HCT116 (cell line): Measurements from ENCODE around the gene AEBP1. TPM values are rescaled to one million over a fixed set of nuclear protein-coding genes. Genes with fewer than 3 reads are reported as not detected.

Experiments
- ATAC-seq: fragments of 200-7000 bp; cut with Tn5 transposase; 2 replicates; pipeline ENCODE4 v1.9.1; 2020; ENCODE audit warnings: mild to moderate bottlenecking, moderate library complexity
- BruUV-seq: library from RNA; stranded (reverse); fragments of 400-500 nt; replicated peaks from 2 replicates; lab custom pipeline; 2021; lab: Mats Ljungman, UMichigan
- CTCF ChIA-PET: fragments of 300-600 bp; sonication (Branson Sonifier 250); formaldehyde crosslinking; loops from one replicate; lab custom pipeline; 2021; ENCODE audit warnings: antibody characterized with exemption; lab: Charles Lee
- POLR2A ChIA-PET: fragments of 300-600, 350-600 bp; sonication (Branson Sonifier 250); formaldehyde crosslinking; loops from one replicate; lab custom pipeline; 2021; ENCODE audit warnings: antibody characterized with exemption; lab: Charles Lee
- RAD21 ChIA-PET, 2 experiments: fragments of 300-600 bp; sonication (Branson Sonifier 250); formaldehyde crosslinking; loops; one replicate each; lab custom pipeline; 2023; ENCODE audit warnings: low total read pairs in 2 of 2; ENCODE audit not compliant: uncharacterized antibody in 2 of 2, unreplicated experiment in 2 of 2, low non-redundant PET in 1 of 2; lab: Charles Lee
- DNase-seq: peaks from one replicate; pipeline ENCODE4 v3.0.0-alpha.2; 2010; ENCODE audit warnings: low read depth, low spot score
- H2AFZ ChIP-seq: fragments of 200-600 bp; shearing (Covaris generic), sonication (generic); 2 replicates; pipeline ENCODE4 v1.6.1; 2017; ENCODE audit warnings: low read depth, mixed run types, mixed read lengths, antibody characterized with exemption, low read length; ENCODE audit not compliant: poor library complexity, severe bottlenecking
- H3K27ac ChIP-seq: 2 replicates; pipeline ENCODE4 v1.5.1; 2012; ENCODE audit warnings: low read depth, low read length
- H3K27me3 ChIP-seq: fragments of 200-600 bp; sonication (generic); 2 replicates; pipeline ENCODE4 v1.6.1; 2016; ENCODE audit warnings: mixed run types, low read length, mixed read lengths; ENCODE audit not compliant: insufficient read depth
- H3K36me3 ChIP-seq, 2 experiments: fragments of 200-500 bp in 1 of 2; fragments of 200-600 bp in 1 of 2; sonication (Bioruptor generic) in 1 of 2; sonication (generic) in 1 of 2; 2 replicates each; pipeline versions ENCODE4 v1.5.1 to v1.6.1; 2014 to 2016; ENCODE audit warnings: low read length in 2 of 2, inconsistent platforms in 1 of 2, mixed read lengths in 1 of 2, mixed run types in 1 of 2; ENCODE audit not compliant: insufficient read depth in 2 of 2, control insufficient read depth in 1 of 2
- H3K4me1 ChIP-seq, 2 experiments: fragments of 200-600 bp in 1 of 2; sonication (generic) in 1 of 2; 2 replicates each; pipeline versions ENCODE4 v1.5.1 to v1.6.1; 2012 to 2017; ENCODE audit warnings: low read length in 2 of 2, inconsistent platforms in 1 of 2, mild to moderate bottlenecking in 1 of 2, mixed read lengths in 1 of 2, mixed run types in 1 of 2, moderate library complexity in 1 of 2; ENCODE audit not compliant: insufficient read depth in 2 of 2, control insufficient read depth in 1 of 2
- H3K4me2 ChIP-seq: fragments of 200-600 bp; sonication (generic); 2 replicates; pipeline ENCODE4 v1.6.1; 2017; ENCODE audit warnings: mixed run types, low read length, mixed read lengths
- H3K4me3 ChIP-seq, 2 experiments: fragments of 200-600 bp in 1 of 2; sonication (generic) in 1 of 2; replicated peaks in 1 of 2; 2 replicates each; pipeline ENCODE4 v1.5.1; 2011 to 2016; ENCODE audit warnings: low read length in 2 of 2, control low read depth in 1 of 2, low read depth in 1 of 2, mild to moderate bottlenecking in 1 of 2, mixed read lengths in 1 of 2, mixed run types in 1 of 2
- H3K79me2 ChIP-seq: fragments of 200-600 bp; sonication (generic); 2 replicates; pipeline ENCODE4 v1.6.1; 2017; ENCODE audit warnings: mild to moderate bottlenecking, mixed run types, low read length, moderate library complexity, mixed read lengths; ENCODE audit not compliant: insufficient read depth
- H3K9ac ChIP-seq: fragments of 200-600 bp; sonication (generic); 2 replicates; pipeline ENCODE4 v1.6.1; 2016; ENCODE audit warnings: low read length, mixed read lengths
- H3K9me2 ChIP-seq: fragments of 200-600 bp; sonication (generic), shearing (Covaris generic); 2 replicates; pipeline ENCODE4 v1.6.1; 2017; ENCODE audit warnings: mixed run types, mild to moderate bottlenecking, moderate library complexity; ENCODE audit not compliant: insufficient read depth
- H3K9me3 ChIP-seq, 2 experiments: fragments of 200-500 bp in 1 of 2; fragments of 200-600 bp in 1 of 2; sonication (Bioruptor generic) in 1 of 2; sonication (generic) in 1 of 2; 2 replicates each; pipeline ENCODE4 v1.6.1; 2014 to 2017; ENCODE audit warnings: low read length in 2 of 2, mixed read lengths in 2 of 2, inconsistent platforms in 1 of 2, low read depth in 1 of 2, mild to moderate bottlenecking in 1 of 2, mixed run types in 1 of 2, moderate library complexity in 1 of 2; ENCODE audit not compliant: control insufficient read depth in 1 of 2, insufficient read depth in 1 of 2
- H4K20me1 ChIP-seq: fragments of 200-600 bp; sonication (generic), shearing (Covaris generic); 2 replicates; pipeline ENCODE4 v1.6.1; 2017; ENCODE audit warnings: mixed run types, mild to moderate bottlenecking, moderate library complexity; ENCODE audit not compliant: insufficient read depth
- CBX3 ChIP-seq: IDR thresholded peaks from 2 replicates; pipeline ENCODE4 v1.6.1; 2012; ENCODE audit warnings: low read depth
- CEBPB ChIP-seq: IDR thresholded peaks from 2 replicates; pipeline ENCODE4 v1.6.1; 2012; ENCODE audit warnings: low read depth
- EGR1 ChIP-seq: IDR thresholded peaks from 2 replicates; pipeline ENCODE4 v1.6.1; 2012; ENCODE audit warnings: low read depth
- EZH2 ChIP-seq: fragments of 200-600 bp; sonication (generic); IDR thresholded peaks from 2 replicates; pipeline ENCODE4 v1.6.1; 2017; ENCODE audit warnings: antibody characterized with exemption, mixed run types
- JUND ChIP-seq: IDR thresholded peaks from 2 replicates; pipeline ENCODE4 v1.6.1; 2012
- POLR2AphosphoS5 ChIP-seq: IDR thresholded peaks from 2 replicates; pipeline ENCODE4 v1.6.1; 2011; ENCODE audit warnings: mild to moderate bottlenecking, low read depth, low read length, moderate library complexity
- SIN3A ChIP-seq: IDR thresholded peaks from 2 replicates; pipeline ENCODE4 v1.6.1; 2012; ENCODE audit warnings: low read depth
- SP1 ChIP-seq: IDR thresholded peaks from 2 replicates; pipeline ENCODE4 v1.6.1; 2012; ENCODE audit warnings: low read depth
- TCF7L2 ChIP-seq: IDR thresholded peaks from 2 replicates; pipeline ENCODE4 v1.7.0; 2011; ENCODE audit warnings: borderline replicate concordance, inconsistent platforms; ENCODE audit not compliant: insufficient read depth, insufficient read length; ENCODE audit errors: extremely low read depth
- ZFX ChIP-seq: fragments of 450-650 bp; IDR thresholded peaks from 2 replicates; pipeline ENCODE4 v1.6.1; 2017
- intact Hi-C: fragments of 100-400 bp; cut with micrococcal nuclease; formaldehyde crosslinking; loops from 2 replicates; pipeline ENCODE4 v1.10.0; 2022
- total RNA-seq: library from RNA; stranded (reverse); gene quantifications from one replicate; pipeline ENCODE4 v1.2.1, GENCODE V29; 2021; ENCODE audit not compliant: unreplicated experiment
- TF ChIP-seq, protein P1 (sequence below): IDR thresholded peaks from 2 replicates; pipeline ENCODE4 v1.6.1; 2011; ENCODE audit warnings: mild to moderate bottlenecking, low read length, moderate library complexity; ENCODE audit not compliant: insufficient replicate concordance; ENCODE audit errors: extremely low read depth
- TF ChIP-seq, protein P2 (sequence below), 3 experiments: fragments of 200-600 bp in 1 of 3; sonication (generic) in 1 of 3; IDR thresholded peaks in 2 of 3; conservative IDR thresholded peaks in 1 of 3; 2 replicates each; pipeline ENCODE4 v1.5.1; 2012 to 2017; ENCODE audit warnings: low read depth in 2 of 3, low read length in 2 of 3, antibody characterized with exemption in 1 of 3, borderline replicate concordance in 1 of 3, control low read depth in 1 of 3, mild to moderate bottlenecking in 1 of 3, mixed read lengths in 1 of 3, mixed run types in 1 of 3, moderate library complexity in 1 of 3; ENCODE audit not compliant: insufficient read depth in 1 of 3
- TF ChIP-seq, protein P3 (sequence below): IDR thresholded peaks from 2 replicates; pipeline ENCODE4 v1.6.1; 2012; ENCODE audit warnings: low read depth

Gene AEBP1
- total RNA-seq, 1 experiment from 2014 or later, result 0.49 TPM

DNA sequence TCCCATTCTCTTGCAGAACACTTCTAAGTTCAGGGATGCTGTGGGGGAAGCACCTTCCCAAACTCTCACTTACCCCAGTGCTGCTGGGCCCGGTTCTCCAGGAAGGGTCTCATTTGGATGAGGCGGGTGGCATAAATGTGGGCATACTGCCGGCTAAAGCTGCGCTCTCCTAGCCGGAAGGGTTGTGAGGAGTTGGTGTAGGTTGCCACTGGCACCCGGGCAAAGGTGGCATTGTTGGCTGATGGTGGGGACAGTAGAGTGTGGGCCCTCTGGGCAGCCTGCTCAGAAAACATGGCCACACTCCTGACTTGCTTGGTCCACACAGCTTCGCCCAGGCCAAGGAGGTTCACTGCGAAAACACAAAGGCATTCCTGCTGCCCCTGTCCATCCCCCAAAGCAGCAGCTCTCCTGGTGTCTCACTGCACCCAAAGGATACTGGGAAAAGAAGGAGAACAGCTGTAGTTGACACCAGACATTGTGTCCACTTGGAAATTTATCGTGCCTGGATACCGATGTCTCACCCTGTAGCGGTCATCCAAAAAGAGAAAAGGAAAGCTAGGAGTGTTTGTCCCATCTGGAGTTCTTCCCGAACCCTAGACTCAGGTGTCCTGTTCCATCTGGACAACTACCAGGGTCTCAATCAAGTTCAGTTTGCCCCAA, 17.7 kb downstream of the AEBP1 start:
- ChIA-PET CTCF (no interaction called here), POLR2A (no interaction called here), RAD21 (no interaction called here)
- Histone ChIP-seq H4K20me1 (no peaks in the 10 kb centered on the region), H3K4me3 (peak overlapping the region; percentile 69 to 92; a peak in 3 of 4 replicates), H3K79me2 (peaks cover 47% of the 10 kb centered on the region), H2AFZ (no peak overlapping the region), H3K27me3 (no peaks in the 10 kb centered on the region), H3K4me1 (peaks cover 3 to 19% of the 10 kb centered on the region in 2 experiments; a peak in 2 of 4 replicates), H3K9me3 (no peaks in the 10 kb centered on the region), H3K4me2 (peak overlapping the region; percentile 87), H3K9me2 (no peaks in the 10 kb centered on the region), H3K36me3 (peaks cover 20 to 32% of the 10 kb centered on the region in 2 experiments), H3K9ac (peak overlapping the region; percentile 91), H3K27ac (no peak overlapping the region)
- no peak for TF ChIP-seq SIN3A
- no peak for TF ChIP-seq JUND
- no peak for TF ChIP-seq TCF7L2
- TF ChIP-seq, protein P1, sequence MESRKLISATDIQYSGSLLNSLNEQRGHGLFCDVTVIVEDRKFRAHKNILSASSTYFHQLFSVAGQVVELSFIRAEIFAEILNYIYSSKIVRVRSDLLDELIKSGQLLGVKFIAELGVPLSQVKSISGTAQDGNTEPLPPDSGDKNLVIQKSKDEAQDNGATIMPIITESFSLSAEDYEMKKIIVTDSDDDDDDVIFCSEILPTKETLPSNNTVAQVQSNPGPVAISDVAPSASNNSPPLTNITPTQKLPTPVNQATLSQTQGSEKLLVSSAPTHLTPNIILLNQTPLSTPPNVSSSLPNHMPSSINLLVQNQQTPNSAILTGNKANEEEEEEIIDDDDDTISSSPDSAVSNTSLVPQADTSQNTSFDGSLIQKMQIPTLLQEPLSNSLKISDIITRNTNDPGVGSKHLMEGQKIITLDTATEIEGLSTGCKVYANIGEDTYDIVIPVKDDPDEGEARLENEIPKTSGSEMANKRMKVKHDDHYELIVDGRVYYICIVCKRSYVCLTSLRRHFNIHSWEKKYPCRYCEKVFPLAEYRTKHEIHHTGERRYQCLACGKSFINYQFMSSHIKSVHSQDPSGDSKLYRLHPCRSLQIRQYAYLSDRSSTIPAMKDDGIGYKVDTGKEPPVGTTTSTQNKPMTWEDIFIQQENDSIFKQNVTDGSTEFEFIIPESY, result no peak
- TF ChIP-seq ZFX, result no peak
- no peak for TF ChIP-seq CBX3
- TF ChIP-seq CEBPB, result no peak
- TF ChIP-seq EGR1, result no peak
- TF ChIP-seq, protein P2, sequence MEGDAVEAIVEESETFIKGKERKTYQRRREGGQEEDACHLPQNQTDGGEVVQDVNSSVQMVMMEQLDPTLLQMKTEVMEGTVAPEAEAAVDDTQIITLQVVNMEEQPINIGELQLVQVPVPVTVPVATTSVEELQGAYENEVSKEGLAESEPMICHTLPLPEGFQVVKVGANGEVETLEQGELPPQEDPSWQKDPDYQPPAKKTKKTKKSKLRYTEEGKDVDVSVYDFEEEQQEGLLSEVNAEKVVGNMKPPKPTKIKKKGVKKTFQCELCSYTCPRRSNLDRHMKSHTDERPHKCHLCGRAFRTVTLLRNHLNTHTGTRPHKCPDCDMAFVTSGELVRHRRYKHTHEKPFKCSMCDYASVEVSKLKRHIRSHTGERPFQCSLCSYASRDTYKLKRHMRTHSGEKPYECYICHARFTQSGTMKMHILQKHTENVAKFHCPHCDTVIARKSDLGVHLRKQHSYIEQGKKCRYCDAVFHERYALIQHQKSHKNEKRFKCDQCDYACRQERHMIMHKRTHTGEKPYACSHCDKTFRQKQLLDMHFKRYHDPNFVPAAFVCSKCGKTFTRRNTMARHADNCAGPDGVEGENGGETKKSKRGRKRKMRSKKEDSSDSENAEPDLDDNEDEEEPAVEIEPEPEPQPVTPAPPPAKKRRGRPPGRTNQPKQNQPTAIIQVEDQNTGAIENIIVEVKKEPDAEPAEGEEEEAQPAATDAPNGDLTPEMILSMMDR (IDR thresholded peaks at IDR 0.05 in 2 of 3, conservative IDR thresholded peaks at IDR 0.05 in 1 of 3; ENCODE audit: borderline replicate concordance in 1 of 3, insufficient read depth in 1 of 3, low read depth in 2 of 3, low read length in 2 of 3), result no peak
- no peak for TF ChIP-seq POLR2AphosphoS5
- TF ChIP-seq, protein P3, sequence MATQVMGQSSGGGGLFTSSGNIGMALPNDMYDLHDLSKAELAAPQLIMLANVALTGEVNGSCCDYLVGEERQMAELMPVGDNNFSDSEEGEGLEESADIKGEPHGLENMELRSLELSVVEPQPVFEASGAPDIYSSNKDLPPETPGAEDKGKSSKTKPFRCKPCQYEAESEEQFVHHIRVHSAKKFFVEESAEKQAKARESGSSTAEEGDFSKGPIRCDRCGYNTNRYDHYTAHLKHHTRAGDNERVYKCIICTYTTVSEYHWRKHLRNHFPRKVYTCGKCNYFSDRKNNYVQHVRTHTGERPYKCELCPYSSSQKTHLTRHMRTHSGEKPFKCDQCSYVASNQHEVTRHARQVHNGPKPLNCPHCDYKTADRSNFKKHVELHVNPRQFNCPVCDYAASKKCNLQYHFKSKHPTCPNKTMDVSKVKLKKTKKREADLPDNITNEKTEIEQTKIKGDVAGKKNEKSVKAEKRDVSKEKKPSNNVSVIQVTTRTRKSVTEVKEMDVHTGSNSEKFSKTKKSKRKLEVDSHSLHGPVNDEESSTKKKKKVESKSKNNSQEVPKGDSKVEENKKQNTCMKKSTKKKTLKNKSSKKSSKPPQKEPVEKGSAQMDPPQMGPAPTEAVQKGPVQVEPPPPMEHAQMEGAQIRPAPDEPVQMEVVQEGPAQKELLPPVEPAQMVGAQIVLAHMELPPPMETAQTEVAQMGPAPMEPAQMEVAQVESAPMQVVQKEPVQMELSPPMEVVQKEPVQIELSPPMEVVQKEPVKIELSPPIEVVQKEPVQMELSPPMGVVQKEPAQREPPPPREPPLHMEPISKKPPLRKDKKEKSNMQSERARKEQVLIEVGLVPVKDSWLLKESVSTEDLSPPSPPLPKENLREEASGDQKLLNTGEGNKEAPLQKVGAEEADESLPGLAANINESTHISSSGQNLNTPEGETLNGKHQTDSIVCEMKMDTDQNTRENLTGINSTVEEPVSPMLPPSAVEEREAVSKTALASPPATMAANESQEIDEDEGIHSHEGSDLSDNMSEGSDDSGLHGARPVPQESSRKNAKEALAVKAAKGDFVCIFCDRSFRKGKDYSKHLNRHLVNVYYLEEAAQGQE, result no peak
- TF ChIP-seq EZH2, result no peak
- no peak for TF ChIP-seq SP1
- intact Hi-C loops, result loop anchor here (5.0 kb wide), 1 partner anchor 40 kb away; the partner anchor contains the start of gene POLM
- DNase-seq, result no peak
- no TSS peak for BruUV-seq
- ATAC-seq, result no peak
